ENCODE measurements around the gene FBXW10. TPM values are rescaled to one million over a fixed set of nuclear protein-coding genes. Genes with fewer than 3 reads are reported as not detected.
"Not testable (repeated sequence)": the region's sequence is repeated elsewhere in the genome, so short reads cannot be mapped to it uniquely, and the experiment has no call there.

The FBXW10 gene
- total RNA-seq, 3 donors from 2014 or later (not counting 1 experiment from before 2014, with no cell fraction given), result not detected

DNA sequence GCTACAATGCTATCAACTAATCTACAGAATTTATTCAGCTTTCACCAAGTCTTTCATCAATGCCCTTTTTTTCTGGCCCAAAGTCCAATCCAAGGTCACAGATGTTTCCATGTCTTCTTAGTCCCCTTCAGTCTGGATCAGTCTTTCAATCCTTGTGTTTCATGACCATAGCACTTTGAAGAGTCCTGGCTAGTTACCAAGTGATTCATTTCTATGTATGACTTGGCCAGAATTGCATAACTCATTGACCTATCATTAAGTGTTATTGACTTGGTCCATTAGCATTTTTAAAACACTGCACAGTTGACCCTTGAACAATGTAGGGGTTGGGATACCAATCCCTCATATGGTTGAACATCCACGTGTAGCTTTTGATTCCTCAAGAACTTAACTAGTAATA lies 11.4 kb upstream of the FBXW10 start:
- H3K9me3 Mint-ChIP-seq; H3K27me3 ChIP-seq (ENCODE audit: control insufficient read depth, insufficient read depth, low read length); H3K4me3 ChIP-seq (ENCODE audit: low read length); H3K27ac Mint-ChIP-seq; H3K27ac ChIP-seq (ENCODE audit: low read length); H3K4me3 Mint-ChIP-seq; H3K27me3 Mint-ChIP-seq (ENCODE audit: low read depth in 2 of 2); DNase-seq; ATAC-seq; intact Hi-C loops (cut with micrococcal nuclease); H3K4me1 Mint-ChIP-seq; H3K9me3 ChIP-seq (ENCODE audit: control insufficient read depth, insufficient read depth, low read length); H3K36me3 ChIP-seq (ENCODE audit: control insufficient read depth, insufficient read depth, low read length); H3K36me3 Mint-ChIP-seq; H3K4me1 ChIP-seq (ENCODE audit: control insufficient read depth, insufficient read depth, low read length): not testable (repeated sequence)
- no CpG with 5 or more reads among the region's 1 CpG for WGBS (ENCODE audit: insufficient coverage)

DNA sequence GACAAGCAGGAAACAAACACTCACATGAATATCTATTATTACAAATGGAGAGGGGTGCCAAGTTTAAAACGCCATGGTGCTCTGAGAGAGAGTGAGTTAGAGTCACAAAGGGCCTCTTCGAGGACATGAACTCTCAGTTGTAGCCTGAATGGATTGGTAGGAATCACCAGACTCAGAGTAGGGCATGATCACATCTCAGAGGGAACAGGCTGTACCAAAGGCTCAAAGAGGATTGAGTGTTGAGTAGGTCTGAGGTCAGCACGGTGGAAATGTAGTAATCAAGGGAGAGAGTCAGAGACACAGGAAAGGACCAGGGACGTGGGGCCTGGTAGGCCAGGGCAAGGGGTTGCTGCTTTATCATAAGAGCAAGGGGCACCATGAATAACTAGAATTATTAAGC lies 10.5 kb upstream of the FBXW10 start:
- H3K4me3 ChIP-seq (ENCODE audit: low read length); H3K36me3 ChIP-seq (ENCODE audit: control insufficient read depth, insufficient read depth, low read length); H3K27ac ChIP-seq (ENCODE audit: low read length); H3K27me3 Mint-ChIP-seq (ENCODE audit: low read depth in 2 of 2); DNase-seq; H3K9me3 Mint-ChIP-seq; H3K4me3 Mint-ChIP-seq; H3K4me1 ChIP-seq (ENCODE audit: control insufficient read depth, insufficient read depth, low read length); H3K27ac Mint-ChIP-seq; intact Hi-C loops (cut with micrococcal nuclease); H3K4me1 Mint-ChIP-seq; H3K27me3 ChIP-seq (ENCODE audit: control insufficient read depth, insufficient read depth, low read length); H3K36me3 Mint-ChIP-seq; H3K9me3 ChIP-seq (ENCODE audit: control insufficient read depth, insufficient read depth, low read length); ATAC-seq: not testable (repeated sequence)
- 83% methylated on average over 4 of the region's 4 CpGs for WGBS (ENCODE audit: insufficient coverage)

GRCh38 chr17:18739616-18740391 lies 4.0 kb upstream of the FBXW10 start:
- H3K9me3 ChIP-seq (ENCODE audit: control insufficient read depth, insufficient read depth, low read length); H3K9me3 Mint-ChIP-seq; intact Hi-C loops (cut with micrococcal nuclease); ATAC-seq; H3K36me3 Mint-ChIP-seq; H3K4me3 Mint-ChIP-seq; H3K27ac ChIP-seq (ENCODE audit: low read length); H3K4me1 Mint-ChIP-seq; H3K27me3 Mint-ChIP-seq (ENCODE audit: low read depth in 2 of 2); H3K4me1 ChIP-seq (ENCODE audit: control insufficient read depth, insufficient read depth, low read length); H3K4me3 ChIP-seq (ENCODE audit: low read length); H3K27ac Mint-ChIP-seq; DNase-seq; H3K36me3 ChIP-seq (ENCODE audit: control insufficient read depth, insufficient read depth, low read length); H3K27me3 ChIP-seq (ENCODE audit: control insufficient read depth, insufficient read depth, low read length): not testable (repeated sequence)
- 95% methylated on average over 6 of the region's 7 CpGs for WGBS (ENCODE audit: insufficient coverage)

GRCh38 chr17:18741228-18741627 lies 2.6 kb upstream of the FBXW10 start:
- H3K27me3 Mint-ChIP-seq (ENCODE audit: low read depth in 2 of 2); ATAC-seq; H3K4me1 ChIP-seq (ENCODE audit: control insufficient read depth, insufficient read depth, low read length); DNase-seq; H3K36me3 ChIP-seq (ENCODE audit: control insufficient read depth, insufficient read depth, low read length); H3K27ac Mint-ChIP-seq; H3K36me3 Mint-ChIP-seq; H3K4me1 Mint-ChIP-seq; intact Hi-C loops (cut with micrococcal nuclease); H3K9me3 Mint-ChIP-seq; H3K27me3 ChIP-seq (ENCODE audit: control insufficient read depth, insufficient read depth, low read length); H3K27ac ChIP-seq (ENCODE audit: low read length); H3K4me3 Mint-ChIP-seq; H3K4me3 ChIP-seq (ENCODE audit: low read length); H3K9me3 ChIP-seq (ENCODE audit: control insufficient read depth, insufficient read depth, low read length): not testable (repeated sequence)
- WGBS (ENCODE audit: insufficient coverage), result 100% methylated on average over 2 of the region's 6 CpGs

- intact Hi-C loops (cut with micrococcal nuclease); H3K27ac ChIP-seq (ENCODE audit: low read length); DNase-seq; H3K27me3 Mint-ChIP-seq (ENCODE audit: low read depth in 2 of 2); H3K9me3 ChIP-seq (ENCODE audit: control insufficient read depth, insufficient read depth, low read length); H3K36me3 Mint-ChIP-seq; H3K9me3 Mint-ChIP-seq; H3K4me1 ChIP-seq (ENCODE audit: control insufficient read depth, insufficient read depth, low read length); H3K4me1 Mint-ChIP-seq; H3K36me3 ChIP-seq (ENCODE audit: control insufficient read depth, insufficient read depth, low read length); H3K4me3 Mint-ChIP-seq; H3K27me3 ChIP-seq (ENCODE audit: control insufficient read depth, insufficient read depth, low read length); ATAC-seq; H3K27ac Mint-ChIP-seq; H3K4me3 ChIP-seq (ENCODE audit: low read length): not testable (repeated sequence)
- WGBS (ENCODE audit: insufficient coverage), result no CpG with 5 or more reads among the region's 4 CpGs
Measured at GRCh38 chr17:18744726-18745125, 872 bp downstream of the FBXW10 start.

- H3K4me1 ChIP-seq (ENCODE audit: control insufficient read depth, insufficient read depth, low read length); H3K4me1 Mint-ChIP-seq; H3K27me3 Mint-ChIP-seq (ENCODE audit: low read depth in 2 of 2); H3K36me3 ChIP-seq (ENCODE audit: control insufficient read depth, insufficient read depth, low read length); H3K4me3 Mint-ChIP-seq; H3K27ac Mint-ChIP-seq; H3K4me3 ChIP-seq (ENCODE audit: low read length); DNase-seq; ATAC-seq; H3K9me3 Mint-ChIP-seq; intact Hi-C loops (cut with micrococcal nuclease); H3K27ac ChIP-seq (ENCODE audit: low read length); H3K9me3 ChIP-seq (ENCODE audit: control insufficient read depth, insufficient read depth, low read length); H3K36me3 Mint-ChIP-seq; H3K27me3 ChIP-seq (ENCODE audit: control insufficient read depth, insufficient read depth, low read length): not testable (repeated sequence)
- WGBS (ENCODE audit: insufficient coverage), result 79% methylated on average over 2 of the region's 3 CpGs
Measured at GRCh38 chr17:18746551-18746950, 2.7 kb downstream of the FBXW10 start.

DNA sequence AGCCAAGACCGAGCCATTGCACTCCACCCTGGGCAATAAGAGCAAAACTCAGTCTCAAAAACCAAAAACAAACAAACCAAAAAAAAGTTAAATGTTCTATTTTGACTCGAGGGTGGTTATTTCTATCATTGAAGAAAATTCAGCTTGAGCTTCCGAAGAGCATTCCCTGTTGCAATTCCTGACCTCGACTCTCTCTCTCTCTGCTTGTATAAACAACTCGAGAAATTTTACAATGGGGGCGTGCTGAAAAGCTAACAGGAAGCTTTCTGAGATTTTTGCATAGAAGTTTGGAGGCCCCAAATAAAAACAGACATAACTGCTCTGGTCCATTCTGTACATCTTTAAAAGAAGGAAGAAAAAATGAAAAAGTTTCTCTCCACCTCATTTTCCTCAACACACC lies 3.6 kb downstream of the FBXW10 start:
- H3K27me3 Mint-ChIP-seq (ENCODE audit: low read depth in 2 of 2); H3K4me3 Mint-ChIP-seq; H3K4me3 ChIP-seq (ENCODE audit: low read length); ATAC-seq; H3K27ac Mint-ChIP-seq; H3K9me3 ChIP-seq (ENCODE audit: control insufficient read depth, insufficient read depth, low read length); DNase-seq; H3K4me1 ChIP-seq (ENCODE audit: control insufficient read depth, insufficient read depth, low read length); H3K27me3 ChIP-seq (ENCODE audit: control insufficient read depth, insufficient read depth, low read length); H3K36me3 Mint-ChIP-seq; H3K27ac ChIP-seq (ENCODE audit: low read length); H3K4me1 Mint-ChIP-seq; H3K9me3 Mint-ChIP-seq; H3K36me3 ChIP-seq (ENCODE audit: control insufficient read depth, insufficient read depth, low read length); intact Hi-C loops (cut with micrococcal nuclease): not testable (repeated sequence)
- 94% methylated on average over 3 of the region's 6 CpGs for WGBS (ENCODE audit: insufficient coverage)

- H3K36me3 Mint-ChIP-seq; H3K4me1 ChIP-seq (ENCODE audit: control insufficient read depth, insufficient read depth, low read length); H3K27me3 Mint-ChIP-seq (ENCODE audit: low read depth in 2 of 2); ATAC-seq; H3K27ac ChIP-seq (ENCODE audit: low read length); H3K9me3 Mint-ChIP-seq; H3K9me3 ChIP-seq (ENCODE audit: control insufficient read depth, insufficient read depth, low read length); H3K4me3 Mint-ChIP-seq; H3K4me3 ChIP-seq (ENCODE audit: low read length); DNase-seq; H3K4me1 Mint-ChIP-seq; H3K27ac Mint-ChIP-seq; H3K27me3 ChIP-seq (ENCODE audit: control insufficient read depth, insufficient read depth, low read length); intact Hi-C loops (cut with micrococcal nuclease); H3K36me3 ChIP-seq (ENCODE audit: control insufficient read depth, insufficient read depth, low read length): not testable (repeated sequence)
- no CpG with 5 or more reads among the region's 1 CpG for WGBS (ENCODE audit: insufficient coverage)
Measured at GRCh38 chr17:18750242-18750641, 6.4 kb downstream of the FBXW10 start.

All from natural killer cell (primary cell).